Fibroblast of mammary gland (primary cell): Measurements from ENCODE around the gene CDH13.

ENCODE experiments used
- DNase-seq: peaks from one replicate; pipeline ENCODE4 v3.0.0-alpha.2; 2010; ENCODE audit warnings: low read depth
- H3K4me3 ChIP-seq: 2 replicates; pipeline ENCODE4 v1.5.1; 2011; ENCODE audit warnings: low read depth, mild to moderate bottlenecking, low read length, moderate library complexity; ENCODE audit not compliant: control insufficient read depth
- TF ChIP-seq, protein P1 (sequence below): conservative IDR thresholded peaks from 2 replicates; pipeline ENCODE4 v1.5.1; 2011; ENCODE audit warnings: low read depth, low read length, inconsistent platforms; ENCODE audit not compliant: control insufficient read depth, insufficient read depth

CDH13 gene

DNA sequence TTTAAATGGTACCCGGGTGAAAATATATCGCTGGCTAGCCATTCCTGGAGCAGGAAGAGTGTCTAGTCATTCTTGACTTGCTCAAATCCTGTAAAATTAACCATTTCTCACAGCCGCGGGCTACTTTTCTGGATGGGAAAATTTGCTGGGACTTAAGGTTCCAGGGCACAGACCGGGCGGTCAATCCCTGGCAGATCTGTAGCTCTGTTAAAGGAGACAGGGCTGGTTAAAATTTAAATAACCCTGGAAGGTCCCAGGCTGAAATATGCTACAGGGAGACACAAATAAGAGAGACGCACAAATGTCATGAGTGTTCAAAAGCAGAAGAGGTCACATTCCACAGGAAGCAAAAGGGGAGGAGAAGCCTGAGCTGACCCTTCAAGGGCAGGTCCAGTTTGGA is 951.4 kb downstream of the CDH13 start:
- TF ChIP-seq, protein P1, sequence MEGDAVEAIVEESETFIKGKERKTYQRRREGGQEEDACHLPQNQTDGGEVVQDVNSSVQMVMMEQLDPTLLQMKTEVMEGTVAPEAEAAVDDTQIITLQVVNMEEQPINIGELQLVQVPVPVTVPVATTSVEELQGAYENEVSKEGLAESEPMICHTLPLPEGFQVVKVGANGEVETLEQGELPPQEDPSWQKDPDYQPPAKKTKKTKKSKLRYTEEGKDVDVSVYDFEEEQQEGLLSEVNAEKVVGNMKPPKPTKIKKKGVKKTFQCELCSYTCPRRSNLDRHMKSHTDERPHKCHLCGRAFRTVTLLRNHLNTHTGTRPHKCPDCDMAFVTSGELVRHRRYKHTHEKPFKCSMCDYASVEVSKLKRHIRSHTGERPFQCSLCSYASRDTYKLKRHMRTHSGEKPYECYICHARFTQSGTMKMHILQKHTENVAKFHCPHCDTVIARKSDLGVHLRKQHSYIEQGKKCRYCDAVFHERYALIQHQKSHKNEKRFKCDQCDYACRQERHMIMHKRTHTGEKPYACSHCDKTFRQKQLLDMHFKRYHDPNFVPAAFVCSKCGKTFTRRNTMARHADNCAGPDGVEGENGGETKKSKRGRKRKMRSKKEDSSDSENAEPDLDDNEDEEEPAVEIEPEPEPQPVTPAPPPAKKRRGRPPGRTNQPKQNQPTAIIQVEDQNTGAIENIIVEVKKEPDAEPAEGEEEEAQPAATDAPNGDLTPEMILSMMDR = no peak
- H3K4me3 ChIP-seq = no peak overlapping the region
- no peak for DNase-seq

GRCh38 chr16:83579027-83579426 is 952.3 kb downstream of the CDH13 start:
- no peak overlapping the region for H3K4me3 ChIP-seq
- DNase-seq = no peak
- TF ChIP-seq, protein P1 = no peak

DNA sequence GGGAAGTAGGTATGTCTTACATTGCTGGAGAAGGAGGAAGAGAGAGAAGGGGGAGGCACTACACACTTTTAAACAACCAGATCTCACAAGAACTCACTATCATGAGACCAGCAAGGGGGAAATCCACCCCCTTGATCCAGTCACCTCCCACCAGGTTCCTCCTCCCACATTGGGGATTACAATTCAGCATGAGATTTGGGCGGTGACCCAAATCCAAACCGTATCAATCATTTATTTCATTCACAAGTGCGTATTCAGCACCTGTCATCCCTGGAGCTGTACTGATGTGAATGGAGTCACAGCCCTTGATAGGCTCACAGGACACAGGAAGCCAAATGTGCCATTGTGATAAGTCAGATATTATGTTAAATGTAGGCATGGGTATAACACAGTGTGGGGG is 952.7 kb downstream of the CDH13 start:
- TF ChIP-seq, protein P1 = no peak
- DNase-seq = no peak
- H3K4me3 ChIP-seq = no peak overlapping the region

GRCh38 chr16:83581082-83581481 is 954.3 kb downstream of the CDH13 start:
- H3K4me3 ChIP-seq = no peak overlapping the region
- TF ChIP-seq, protein P1 = no peak
- no peak for DNase-seq

GRCh38 chr16:83581994-83582747 is 955.4 kb downstream of the CDH13 start:
- TF ChIP-seq, protein P1 = no peak
- DNase-seq = no peak
- no peak overlapping the region for H3K4me3 ChIP-seq

DNA sequence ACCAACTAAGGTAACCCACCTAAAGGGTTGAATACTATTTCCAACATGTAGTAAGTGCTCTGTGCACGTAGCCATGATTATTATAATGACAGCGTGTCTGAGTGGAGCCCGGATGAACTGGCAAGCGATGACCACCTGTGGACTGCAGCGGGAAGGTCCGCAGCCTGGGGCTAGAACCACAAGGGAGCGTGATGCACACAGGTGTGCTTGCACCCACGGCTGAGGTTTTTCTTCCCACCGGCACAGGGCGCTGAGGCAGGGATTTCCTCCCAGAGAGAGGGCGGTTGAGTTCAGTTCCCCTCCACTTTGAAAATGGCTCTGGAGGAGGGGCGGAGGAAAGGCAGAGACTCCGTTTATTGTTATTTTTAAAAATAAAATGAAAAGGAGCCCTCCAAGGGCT is 959.3 kb downstream of the CDH13 start:
- no peak for DNase-seq
- TF ChIP-seq, protein P1 = no peak
- no peak overlapping the region for H3K4me3 ChIP-seq
